ENCODE measurements around the gene KANSL1.
A peak's percentile ranks its signal among the peaks of the same experiment; 100 is the strongest.
"Not testable (repeated sequence)": the region's sequence is repeated elsewhere in the genome, so short reads cannot be mapped to it uniquely, and the experiment has no call there.

The KANSL1 gene

GRCh38 chr17:46036491-46036890, 156.7 kb downstream of the KANSL1 start:
- no peak for DNase-seq

DNA sequence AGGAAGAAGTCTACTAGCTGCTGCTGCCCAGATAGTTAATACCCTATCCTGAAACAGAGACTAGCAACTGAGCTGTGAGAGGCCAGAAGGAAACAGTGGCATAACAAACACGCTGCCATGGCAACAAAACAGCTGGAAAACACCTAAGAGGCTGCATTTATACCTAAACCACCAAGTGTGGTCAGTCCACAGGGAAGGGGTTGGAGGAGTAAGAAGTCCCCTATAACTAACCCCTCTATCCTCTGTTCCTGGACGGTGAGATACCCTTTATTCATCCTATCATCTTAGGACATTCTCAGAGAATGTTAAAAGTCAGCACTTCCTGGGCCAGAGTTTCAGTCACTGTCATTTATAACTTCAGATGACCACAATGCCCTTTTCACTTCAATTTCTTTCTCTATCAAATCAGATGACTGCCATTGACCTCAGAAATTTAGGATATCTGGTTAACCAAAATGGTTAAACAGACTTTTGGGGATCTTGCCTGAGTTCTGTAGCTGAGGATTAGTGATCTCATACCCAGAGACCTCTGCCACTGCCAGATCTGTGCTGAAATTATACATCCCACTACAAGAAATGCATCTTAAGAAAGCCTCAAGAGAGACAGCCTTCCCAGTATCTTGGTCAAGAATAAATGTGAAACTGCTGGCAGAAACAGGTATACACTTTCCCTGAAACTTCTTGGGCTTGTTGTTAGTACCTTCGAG, 158.0 kb downstream of the KANSL1 start:
- DNase-seq = peak; percentile 47

DNA sequence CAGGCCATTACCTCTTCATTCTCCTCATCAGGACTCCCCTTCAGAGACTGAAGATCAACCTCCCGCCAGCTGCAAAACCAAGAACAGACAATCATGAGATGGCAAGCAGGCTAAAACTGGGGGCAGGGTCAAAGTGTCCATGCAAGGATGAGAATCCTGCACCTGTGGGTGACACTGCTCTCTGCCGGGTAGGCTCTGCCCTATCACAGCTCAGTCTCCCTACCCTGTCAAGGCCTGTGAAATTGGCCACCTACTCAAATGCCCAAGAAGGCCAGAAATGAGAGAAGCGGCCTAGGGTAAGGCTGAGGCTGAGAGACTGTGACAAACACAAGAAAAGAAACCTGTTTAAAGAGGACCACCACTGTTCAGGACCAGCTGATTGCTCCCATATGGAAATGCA, 159.8 kb downstream of the KANSL1 start:
- no peak for DNase-seq

DNA sequence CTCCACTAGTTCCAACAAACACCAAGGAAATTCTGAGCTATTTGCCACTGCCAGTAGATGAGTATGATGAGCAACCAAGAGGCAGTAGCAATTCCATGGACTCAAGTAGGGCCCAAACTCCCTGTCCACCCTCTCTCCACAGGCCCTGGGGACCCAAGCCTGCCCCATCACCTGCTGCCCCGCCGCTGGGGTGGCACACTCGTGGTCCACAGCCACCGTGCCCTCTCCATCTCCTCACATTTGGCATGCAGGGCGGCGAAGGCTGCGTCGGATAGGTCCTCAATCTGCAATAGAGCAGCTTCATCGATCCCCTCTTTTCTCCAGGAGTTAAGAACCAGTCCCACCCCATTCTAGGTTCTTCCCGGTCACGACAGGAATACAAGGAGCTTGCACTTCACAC, 160.3 kb downstream of the KANSL1 start:
- DNase-seq = no peak

GRCh38 chr17:46031920-46032319, 161.3 kb downstream of the KANSL1 start:
- DNase-seq = no peak

GRCh38 chr17:46031440-46031839, 161.8 kb downstream of the KANSL1 start:
- no peak for DNase-seq

GRCh38 chr17:46030752-46031151, 162.5 kb downstream of the KANSL1 start:
- DNase-seq = no peak

DNA sequence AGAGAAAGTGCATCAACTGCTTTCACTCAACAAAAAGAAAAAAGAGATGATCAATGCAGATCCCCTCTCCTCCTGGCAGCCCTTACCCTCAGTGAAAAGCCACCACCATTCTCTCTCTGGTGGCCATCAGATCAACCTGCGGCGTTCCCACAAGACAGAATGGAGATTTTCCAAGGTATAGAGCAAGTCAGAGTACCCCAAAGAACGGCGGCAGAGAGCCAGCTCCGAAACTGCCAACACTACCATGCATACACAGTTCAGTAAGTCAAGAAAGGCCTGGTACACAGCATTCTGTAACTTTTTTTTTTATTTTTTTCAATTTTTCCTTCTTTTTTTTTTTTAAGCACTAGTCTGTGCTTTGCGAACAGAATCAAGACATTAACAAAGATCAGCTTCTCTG, 163.6 kb downstream of the KANSL1 start:
- DNase-seq = no peak

DNA sequence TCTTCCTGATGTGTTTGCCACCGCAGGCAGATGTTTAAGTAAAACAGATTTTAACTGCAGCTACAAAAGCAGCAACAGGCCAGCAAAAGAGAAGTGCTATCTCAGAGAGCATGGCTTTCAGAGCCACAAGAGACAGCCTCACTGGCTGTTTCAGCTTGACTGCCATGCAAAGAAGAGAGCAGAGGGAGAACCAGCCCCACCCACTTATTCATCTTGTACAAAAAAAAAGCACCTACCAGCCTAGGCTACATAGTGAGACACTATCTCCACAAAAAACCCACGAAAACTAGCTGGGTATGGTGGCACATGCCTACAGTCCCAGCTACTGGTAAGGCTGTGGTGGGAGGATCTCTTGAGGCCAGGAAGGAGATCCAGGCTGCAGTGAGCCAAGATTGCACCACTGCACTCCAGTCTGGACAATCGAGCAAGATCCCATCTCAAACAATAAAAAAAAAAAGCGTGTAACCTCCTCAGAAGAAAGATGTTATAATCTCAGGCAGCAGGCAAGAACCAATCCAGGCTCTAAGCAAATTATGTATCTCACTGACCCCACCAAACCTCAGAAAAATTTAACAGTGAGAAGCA, 164.2 kb downstream of the KANSL1 start:
- DNase-seq = no peak

GRCh38 chr17:46028374-46028773, 164.9 kb downstream of the KANSL1 start:
- no peak for DNase-seq

DNA sequence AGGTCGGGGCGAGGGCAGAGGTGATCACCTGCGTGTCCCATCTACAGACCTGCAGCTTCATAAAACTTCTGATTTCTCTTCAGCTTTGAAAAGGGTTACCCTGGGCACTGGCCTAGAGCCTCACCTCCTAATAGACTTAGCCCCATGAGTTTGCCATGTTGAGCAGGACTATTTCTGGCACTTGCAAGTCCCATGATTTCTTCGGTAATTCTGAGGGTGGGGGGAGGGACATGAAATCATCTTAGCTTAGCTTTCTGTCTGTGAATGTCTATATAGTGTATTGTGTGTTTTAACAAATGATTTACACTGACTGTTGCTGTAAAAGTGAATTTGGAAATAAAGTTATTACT, 165.3 kb downstream of the KANSL1 start:
- DNase-seq = no peak

GRCh38 chr17:46027048-46027975, 165.9 kb downstream of the KANSL1 start:
- DNase-seq = no peak

- no peak for DNase-seq
These were observed 166.8 kb downstream of the KANSL1 start for GRCh38 chr17:46026166-46027047.

- DNase-seq = no peak
These were observed 167.6 kb downstream of the KANSL1 start for GRCh38 chr17:46025510-46026165.

- DNase-seq = no peak
These were observed 168.2 kb downstream of the KANSL1 start for GRCh38 chr17:46025060-46025459.

DNA sequence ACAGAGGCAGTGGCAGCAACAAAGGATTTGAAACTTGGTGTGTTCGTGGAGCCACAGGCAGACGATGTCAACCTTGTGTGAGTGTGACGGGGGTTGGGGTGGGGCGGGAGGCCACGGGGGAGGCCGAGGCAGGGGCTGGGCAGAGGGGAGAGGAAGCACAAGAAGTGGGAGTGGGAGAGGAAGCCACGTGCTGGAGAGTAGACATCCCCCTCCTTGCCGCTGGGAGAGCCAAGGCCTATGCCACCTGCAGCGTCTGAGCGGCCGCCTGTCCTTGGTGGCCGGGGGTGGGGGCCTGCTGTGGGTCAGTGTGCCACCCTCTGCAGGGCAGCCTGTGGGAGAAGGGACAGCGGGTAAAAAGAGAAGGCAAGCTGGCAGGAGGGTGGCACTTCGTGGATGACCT, 168.6 kb downstream of the KANSL1 start:
- DNase-seq = no peak

GRCh38 chr17:46023783-46024388, 169.3 kb downstream of the KANSL1 start:
- DNase-seq = no peak

DNA sequence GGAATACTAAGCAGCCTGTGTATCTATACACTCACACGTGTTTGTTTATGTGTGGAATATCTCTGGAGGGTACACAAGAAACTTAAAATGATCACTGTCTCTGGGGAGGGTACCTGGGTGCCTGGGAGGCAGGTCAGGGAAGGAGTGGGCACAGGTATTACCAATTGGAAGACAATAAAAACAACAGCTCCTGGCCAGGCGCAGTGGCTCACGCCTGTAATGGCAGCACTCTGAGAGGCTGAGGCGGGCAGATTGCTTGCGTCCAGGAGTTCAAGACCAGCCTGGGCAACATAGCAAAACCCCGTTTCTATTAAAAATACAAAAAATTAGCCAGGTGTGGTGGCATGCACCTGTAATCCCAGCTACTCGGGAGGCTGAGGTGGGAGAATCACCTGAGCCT, 169.9 kb downstream of the KANSL1 start:
- not testable (repeated sequence) for DNase-seq

DNA sequence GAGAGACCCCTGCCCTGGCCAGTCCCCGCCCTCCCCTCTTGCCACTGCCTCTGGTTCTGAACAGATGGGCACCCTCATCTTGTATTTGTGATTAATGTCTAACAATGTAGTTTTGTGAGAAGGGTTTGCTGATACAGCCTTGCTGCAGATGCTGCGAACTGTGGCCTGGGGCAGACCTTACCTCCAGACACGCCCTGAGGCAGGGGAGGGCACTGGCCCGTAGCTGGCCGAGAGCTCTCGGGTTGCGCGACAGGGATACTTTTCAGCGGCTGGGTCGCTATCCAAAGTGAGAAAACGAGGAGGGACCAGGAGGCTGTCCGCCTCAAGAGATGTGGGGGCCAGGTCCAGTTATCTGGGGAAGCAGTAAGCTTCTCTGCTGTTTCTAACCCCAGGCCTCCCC, 172.2 kb downstream of the KANSL1 start:
- DNase-seq = no peak

DNA sequence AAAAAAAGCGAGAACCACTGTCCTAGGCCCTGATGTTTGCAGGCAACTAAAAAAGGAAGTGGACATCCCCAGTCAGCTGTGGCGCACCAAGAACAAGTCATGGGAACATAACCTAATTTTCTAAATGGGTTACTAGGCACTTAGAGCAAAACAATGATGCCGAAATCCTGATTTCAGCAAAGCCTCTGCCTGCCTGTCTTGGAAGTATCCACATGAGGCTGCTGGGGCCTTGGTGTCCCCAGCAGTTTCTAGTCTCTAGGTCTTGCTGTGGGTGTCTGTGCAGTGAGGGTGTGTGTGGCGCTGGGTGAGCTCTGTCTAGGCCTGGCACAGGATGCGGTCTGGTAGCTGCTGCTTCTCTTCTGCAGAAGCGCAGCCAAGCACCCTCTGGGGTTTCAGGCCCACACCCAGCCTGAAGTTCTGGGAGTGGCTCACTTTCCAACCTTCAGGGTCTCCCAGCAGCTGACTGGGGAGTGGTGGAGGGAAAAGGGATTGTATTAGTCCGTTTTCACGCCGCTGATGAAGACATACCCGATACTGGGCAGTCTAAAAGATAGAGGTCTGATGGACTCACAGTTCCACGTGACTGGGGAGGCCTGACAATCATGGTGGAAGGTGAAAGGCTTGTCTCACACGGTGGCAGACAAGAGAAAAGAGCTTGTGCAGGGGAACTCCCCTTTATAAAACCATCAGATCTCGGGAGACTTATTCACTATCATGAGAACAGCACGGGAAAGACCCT, 173.0 kb downstream of the KANSL1 start:
- peak; percentile 78 for DNase-seq

DNA sequence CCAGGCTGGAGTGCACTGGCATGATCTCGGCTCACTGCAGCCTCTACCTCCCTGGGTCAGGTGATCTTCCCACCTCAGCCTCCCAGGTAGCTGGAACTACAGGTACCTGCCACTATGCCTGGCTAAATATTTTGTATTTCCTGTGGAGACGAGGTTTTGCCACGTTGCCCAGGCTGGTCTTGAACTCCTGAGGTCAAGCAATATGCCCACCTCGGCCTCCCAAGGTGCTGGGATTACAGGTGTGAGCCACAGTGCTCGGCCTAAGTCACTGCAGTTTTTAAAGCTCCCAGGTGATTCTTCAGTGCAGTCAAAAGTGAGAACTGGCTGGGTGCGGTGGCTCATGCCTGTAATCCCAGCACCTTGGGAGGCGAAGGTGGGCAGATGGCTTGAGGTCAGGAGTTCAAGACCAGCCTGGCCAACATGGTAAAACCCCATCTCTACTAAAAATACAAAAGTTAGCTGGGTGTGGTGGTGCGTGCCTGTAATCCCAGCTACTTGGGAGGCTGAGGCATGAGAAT, 173.8 kb downstream of the KANSL1 start:
- DNase-seq = not testable (repeated sequence)
